Measurements from ENCODE around the gene RENBP. TPM values are rescaled to one million over a fixed set of nuclear protein-coding genes. Genes with fewer than 3 reads are reported as not detected.

Gene RENBP
- total RNA-seq, 1 experiment from 2014 or later = 0.11 TPM

DNA sequence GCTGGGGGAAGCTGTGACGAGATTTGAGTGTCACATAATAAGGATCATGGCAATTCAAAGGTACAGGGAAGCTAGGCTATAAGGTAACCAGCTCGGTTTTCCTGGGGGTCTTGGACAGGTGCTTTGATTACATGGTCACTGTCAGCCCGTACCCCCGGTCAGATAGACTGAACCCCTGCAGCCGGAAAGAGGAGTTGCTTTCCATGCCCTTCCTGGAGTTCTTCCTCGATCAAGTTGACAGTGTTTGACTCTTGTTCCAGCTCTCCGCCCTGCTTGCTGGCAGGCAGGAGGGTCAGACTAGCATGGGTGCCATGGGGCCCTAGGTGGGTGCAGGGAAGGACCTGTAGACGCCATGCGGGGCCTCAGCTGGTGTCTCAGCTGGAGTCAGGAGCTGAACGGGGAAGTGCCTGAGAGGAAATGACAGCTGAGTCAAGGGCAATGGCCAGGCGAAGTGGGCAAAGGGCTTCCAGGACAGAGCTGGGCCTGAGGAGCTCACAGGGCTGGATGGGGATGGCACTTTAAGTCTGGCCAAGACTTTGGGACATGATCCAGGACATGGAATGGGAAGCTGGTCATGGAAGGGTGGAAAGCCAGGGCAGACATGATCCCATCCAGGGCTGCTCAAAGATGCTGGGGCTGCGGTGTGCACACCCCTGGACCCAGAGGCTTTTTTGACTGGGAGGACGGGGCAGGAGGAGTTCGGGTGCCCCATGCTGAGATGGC lies 29.7 kb upstream of the RENBP start:
- no peak for DNase-seq (ENCODE audit: low read depth in 1 of 2, low spot score in 2 of 2)
- Histone ChIP-seq H3K4me3 (no peak overlapping the region), H3K36me3 (peaks cover 19% of the 10 kb centered on the region), H3K27me3 (replicated peaks) (no peaks in the 10 kb centered on the region), H3K9me3 (replicated peaks) (no peaks in the 10 kb centered on the region), H3K27ac (no peak overlapping the region), H3K4me1 (replicated peaks) (peaks cover 12% of the 10 kb centered on the region)

DNA sequence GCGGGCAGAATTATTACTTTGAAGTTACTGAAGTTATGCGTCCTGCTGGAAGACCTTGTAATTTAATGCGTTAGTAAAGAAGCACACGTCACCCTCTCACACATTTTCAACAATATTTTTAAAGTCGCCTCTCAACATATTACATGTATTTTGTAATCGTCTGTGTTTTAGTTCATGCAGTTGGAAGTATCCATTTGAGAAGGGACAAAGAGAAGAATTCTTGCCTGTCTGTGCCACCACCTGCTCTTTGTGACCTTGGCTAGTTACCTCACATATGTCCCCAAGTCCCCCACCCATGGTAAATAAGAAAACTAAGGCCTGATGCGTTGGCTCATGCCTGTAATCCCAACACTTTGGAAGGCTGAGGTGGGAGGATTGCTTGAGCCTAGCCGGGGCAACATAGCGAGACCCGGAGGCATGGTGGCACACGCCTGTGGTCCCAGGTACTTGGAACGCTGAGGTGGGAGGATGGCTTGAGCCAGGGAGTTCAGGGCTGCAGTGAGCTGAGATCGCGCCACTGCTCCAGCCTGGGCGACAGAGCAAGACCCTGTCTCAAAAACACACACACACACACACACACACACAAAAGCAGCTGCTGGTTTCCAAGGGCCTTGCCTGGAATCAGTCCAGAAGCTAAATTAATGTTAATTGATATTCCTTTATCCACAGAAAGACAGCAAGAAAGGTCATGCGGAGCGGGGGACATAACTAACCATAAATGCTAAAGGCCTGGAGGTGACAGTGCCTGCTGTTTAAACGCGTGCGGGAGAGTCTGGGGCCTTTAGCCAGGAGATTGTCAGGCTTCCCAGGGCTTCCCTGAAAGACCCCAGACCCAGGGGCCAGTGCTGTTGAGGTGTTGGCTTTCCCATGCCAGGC lies 28.9 kb upstream of the RENBP start:
- DNase-seq (ENCODE audit: low read depth in 1 of 2, low spot score in 2 of 2) = no peak
- Histone ChIP-seq H3K27me3 (replicated peaks) (no peaks in the 10 kb centered on the region), H3K36me3 (peaks cover 27% of the 10 kb centered on the region), H3K4me3 (peak overlapping the region; percentile 86), H3K27ac (peak overlapping the region; percentile 100), H3K9me3 (replicated peaks) (no peaks in the 10 kb centered on the region), H3K4me1 (replicated peaks) (peaks cover 20% of the 10 kb centered on the region)

DNA sequence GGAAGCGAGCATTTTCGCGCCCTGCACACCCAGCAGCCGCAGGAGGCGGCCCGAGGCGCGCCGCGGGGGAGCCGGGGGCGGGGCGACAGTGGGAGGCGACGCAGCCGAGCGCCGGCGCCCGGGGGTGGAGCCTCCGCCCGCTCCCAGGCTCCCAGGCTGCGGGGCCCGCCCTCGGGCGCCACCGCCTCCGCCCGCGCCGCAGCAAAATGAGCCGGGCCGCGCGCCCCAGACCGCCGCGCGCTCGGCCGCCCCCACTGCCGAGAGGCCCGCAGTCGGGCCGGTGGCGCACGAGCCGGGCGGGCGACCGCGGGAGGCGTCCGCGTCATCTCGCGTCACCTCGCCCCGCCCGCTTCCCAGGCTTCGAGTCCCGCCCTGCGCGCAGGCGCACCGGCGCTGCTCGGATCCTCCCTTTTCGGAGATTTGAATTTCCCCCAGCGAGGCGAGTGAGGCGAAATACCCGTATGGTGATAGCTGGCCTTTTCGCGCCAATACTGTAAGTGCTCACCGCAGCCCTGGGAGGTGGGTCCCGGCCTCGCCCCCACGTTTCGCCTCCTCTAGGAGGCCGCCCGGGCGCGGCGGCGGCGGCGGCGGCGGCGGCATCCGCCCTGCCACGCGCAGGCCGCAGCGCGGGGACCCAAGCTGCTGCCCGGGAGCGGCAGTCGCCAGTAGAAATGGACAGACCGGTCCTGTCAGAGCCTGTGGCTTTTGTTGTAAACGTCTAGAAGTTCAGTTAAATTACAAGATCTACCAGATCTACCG lies 28.1 kb upstream of the RENBP start, which contains the start of gene TMEM187:
Gene TMEM187, plus strand, starts transcription at position 387 of the 759 bp plus-strand sequence. CDS start 9,309 bp downstream, outside the sequence.
- no peaks in the 10 kb centered on the region for H3K27me3 ChIP-seq (replicated peaks)
- H3K9me3 ChIP-seq (replicated peaks) = no peaks in the 10 kb centered on the region
- H3K4me1 ChIP-seq (replicated peaks) = peaks cover 21% of the 10 kb centered on the region
- DNase-seq (ENCODE audit: low read depth in 1 of 2, low spot score in 2 of 2) = peak; percentile 86 to 90
- peak within 1 kb of the TSS; percentile 100 for H3K27ac ChIP-seq
- H3K4me3 ChIP-seq = peak within 1 kb of the TSS; percentile 86
- H3K36me3 ChIP-seq = peaks cover 35% of the 10 kb centered on the region

DNA sequence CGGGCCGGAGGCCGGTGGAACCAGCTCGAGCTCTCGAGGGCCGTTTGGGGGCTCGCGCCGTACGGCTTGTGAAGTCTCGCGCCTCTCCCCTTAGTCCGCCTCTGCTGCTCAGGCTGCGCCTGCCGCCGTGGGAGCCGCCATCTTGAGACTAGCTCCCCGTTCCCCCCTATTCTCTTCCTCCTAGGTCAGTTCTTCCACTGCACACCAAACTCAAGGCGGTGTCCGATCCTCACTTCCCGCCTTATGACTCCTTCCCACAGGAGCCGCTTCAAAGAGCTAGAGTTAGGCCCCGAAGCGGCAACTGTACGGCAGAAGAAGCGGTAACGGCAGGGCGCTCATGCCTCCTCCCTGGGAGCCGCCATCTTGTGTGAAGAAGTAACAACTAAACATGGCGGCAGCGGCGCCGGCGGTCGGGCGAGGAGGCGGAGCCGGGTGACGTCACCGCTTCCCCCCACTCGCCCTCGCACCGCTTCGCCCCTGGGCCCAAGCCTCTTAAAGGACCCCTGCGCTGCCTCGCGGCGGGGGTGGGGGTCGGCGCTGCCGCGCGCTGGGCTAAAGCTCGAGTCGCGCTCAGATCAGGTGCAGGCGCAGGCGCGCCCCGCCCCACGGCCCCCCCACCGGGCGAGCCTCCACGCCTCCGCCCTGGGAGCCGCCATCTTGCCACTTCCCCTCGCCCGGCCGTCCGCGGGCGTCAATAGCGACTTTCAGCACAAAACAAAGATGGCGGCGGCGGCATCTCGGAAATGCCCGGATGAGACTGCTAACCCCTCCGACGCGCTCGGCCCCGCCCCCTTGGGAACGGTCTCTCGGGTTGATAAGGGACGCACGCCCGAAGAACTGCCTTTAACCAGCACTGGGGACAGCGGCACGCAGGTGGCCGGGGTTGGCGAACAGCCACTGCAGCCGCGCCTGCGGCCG lies 27.3 kb upstream of the RENBP start, which contains the start of gene HCFC1:
Gene HCFC1, minus strand, starts transcription at position 369 of the 918 bp plus-strand sequence. CDS start 978 bp downstream, outside the sequence.
- H3K27ac ChIP-seq = peak within 1 kb of the TSS; percentile 100
- peaks cover 43% of the 10 kb centered on the region for H3K36me3 ChIP-seq
- H3K4me3 ChIP-seq = peak within 1 kb of the TSS; percentile 86
- DNase-seq (ENCODE audit: low read depth in 1 of 2, low spot score in 2 of 2) = peak; percentile 91 to 95
- peaks cover 21% of the 10 kb centered on the region for H3K4me1 ChIP-seq (replicated peaks)
- H3K9me3 ChIP-seq (replicated peaks) = no peaks in the 10 kb centered on the region
- H3K27me3 ChIP-seq (replicated peaks) = no peaks in the 10 kb centered on the region

DNA sequence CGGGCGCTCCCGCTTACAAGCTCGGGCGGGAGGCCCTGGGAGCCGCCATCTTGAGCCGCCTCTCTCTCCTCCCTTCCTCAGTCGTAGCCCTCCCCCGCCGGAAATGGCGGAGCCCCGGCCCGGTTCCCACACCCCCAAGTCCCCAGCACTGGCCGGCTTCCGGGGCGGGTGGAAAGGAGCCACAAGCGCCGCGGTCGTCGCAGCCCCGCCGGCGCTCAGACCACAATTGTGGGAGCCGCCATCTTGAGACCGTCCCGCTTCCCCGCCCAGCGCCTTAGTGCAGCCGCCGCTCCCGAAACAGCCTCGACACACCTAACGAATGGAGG lies 26.6 kb upstream of the RENBP start:
- DNase-seq (ENCODE audit: low read depth in 1 of 2, low spot score in 2 of 2) = peak; percentile 86 to 90
- H3K4me1 ChIP-seq (replicated peaks) = peaks cover 21% of the 10 kb centered on the region
- H3K27ac ChIP-seq = peak overlapping the region; percentile 100
- H3K36me3 ChIP-seq = peaks cover 44% of the 10 kb centered on the region
- H3K9me3 ChIP-seq (replicated peaks) = no peaks in the 10 kb centered on the region
- H3K27me3 ChIP-seq (replicated peaks) = no peaks in the 10 kb centered on the region
- peak overlapping the region; percentile 86 for H3K4me3 ChIP-seq

DNA sequence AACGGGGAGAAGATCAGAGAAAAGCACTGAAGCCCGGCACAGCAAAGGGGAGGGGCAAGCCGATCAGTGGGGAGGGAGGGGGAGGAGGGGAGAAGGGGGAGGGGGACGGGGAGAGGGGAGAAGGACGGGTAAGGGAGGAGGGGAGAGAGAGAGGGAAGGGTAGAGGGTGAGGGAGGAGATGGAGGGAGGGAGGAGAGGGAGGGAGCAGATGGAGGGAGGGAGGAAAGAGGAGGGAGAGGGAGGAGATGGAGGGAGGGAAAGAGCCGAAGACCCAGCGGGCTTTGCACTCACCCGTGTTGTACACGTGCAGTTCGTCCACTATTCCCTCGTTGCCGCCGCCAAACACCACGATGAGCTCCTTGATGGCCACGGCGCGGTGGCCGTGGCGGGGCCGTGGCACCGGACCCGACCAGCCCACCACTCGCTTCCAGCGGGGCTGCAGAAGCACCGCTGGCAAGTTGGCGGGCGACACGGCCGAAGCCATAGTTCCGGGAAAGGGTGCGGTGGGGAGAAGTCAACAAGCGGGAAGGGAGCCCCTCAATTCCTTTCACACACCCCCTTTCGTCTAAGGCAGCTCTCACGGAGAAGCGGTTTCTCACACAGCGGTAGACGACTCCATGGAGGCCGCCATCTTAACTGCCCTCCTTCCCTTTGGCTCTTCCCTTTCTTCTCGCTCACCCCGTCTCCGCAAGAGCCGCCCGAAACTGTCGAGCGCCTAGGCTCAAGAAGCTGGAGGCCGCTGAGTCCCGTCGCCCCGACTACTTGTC lies 26.1 kb upstream of the RENBP start:
- Histone ChIP-seq H3K27ac (peak overlapping the region; percentile 100), H3K9me3 (replicated peaks) (no peaks in the 10 kb centered on the region), H3K4me3 (peak overlapping the region; percentile 86), H3K27me3 (replicated peaks) (no peaks in the 10 kb centered on the region), H3K36me3 (peaks cover 44% of the 10 kb centered on the region), H3K4me1 (replicated peaks) (peaks cover 21% of the 10 kb centered on the region)
- DNase-seq (ENCODE audit: low read depth in 1 of 2, low spot score in 2 of 2) = peak; percentile 72 to 81

DNA sequence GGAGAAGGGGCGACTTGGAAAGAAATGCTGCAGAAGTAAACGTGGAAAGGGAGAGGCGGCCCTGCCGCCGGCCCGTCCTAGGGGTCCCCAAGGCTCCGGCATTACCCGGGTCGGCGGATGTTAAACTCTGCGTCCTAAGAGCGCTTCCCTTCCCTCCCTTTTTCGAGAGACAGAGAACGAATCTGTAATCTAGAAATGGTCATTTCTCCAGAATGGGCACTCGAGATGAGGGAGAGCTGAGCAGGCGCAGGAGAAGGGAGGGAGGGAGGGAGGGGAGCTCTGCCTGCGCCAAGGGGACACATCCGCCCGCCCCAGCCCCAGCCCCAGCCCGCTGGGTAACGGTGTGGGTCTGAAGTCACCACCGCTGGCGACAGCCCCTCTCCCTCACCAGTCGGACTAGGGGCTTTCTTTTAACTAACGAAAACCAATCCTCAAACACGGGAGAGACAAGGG lies 25.5 kb upstream of the RENBP start:
- Histone ChIP-seq H3K27me3 (replicated peaks) (no peaks in the 10 kb centered on the region), H3K9me3 (replicated peaks) (no peaks in the 10 kb centered on the region), H3K4me1 (replicated peaks) (peaks cover 21% of the 10 kb centered on the region), H3K4me3 (peak overlapping the region; percentile 86), H3K27ac (no peak overlapping the region), H3K36me3 (peaks cover 44% of the 10 kb centered on the region)
- DNase-seq (ENCODE audit: low read depth in 1 of 2, low spot score in 2 of 2) = peak in 1 of 2 experiments; percentile 41

DNA sequence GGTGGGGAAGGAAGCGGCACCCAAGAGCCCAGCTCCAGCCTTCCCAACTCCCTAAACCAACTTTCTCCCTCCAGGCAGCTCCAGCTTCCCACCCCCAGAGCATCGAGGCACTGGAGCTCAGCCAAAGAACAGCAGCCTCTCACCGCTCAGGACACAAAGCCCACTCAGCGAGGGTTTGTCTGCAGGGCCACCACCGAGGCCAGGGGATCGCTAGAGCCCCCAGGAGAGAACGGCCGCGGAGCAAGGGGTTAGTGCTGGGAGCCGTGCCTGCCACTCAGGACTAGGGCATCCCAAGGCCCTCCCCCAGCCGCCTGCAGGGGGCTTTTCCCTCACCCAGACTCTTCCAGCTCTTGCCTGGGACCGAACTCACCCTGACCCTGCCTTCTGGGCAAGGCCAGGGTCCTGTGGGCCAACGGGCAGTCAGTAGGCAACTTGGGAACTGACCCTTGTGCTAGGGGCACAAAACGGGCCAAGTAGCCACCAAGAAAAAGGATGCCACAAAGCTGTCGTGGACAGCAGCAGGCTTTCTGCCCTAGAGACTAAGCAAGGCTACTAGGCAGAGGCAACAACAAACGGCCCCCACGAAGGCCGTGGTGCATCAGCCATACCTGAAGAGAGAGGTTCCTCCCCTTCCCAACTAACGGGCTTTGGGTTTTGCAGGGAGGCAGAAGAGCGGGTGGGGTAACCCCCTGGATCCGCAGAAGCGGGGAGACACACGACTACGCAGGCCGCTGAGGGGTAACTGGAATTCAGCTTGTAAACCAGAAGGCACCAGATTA lies 24.9 kb upstream of the RENBP start:
- DNase-seq (ENCODE audit: low read depth in 1 of 2, low spot score in 2 of 2) = no peak
- no peak overlapping the region for H3K27ac ChIP-seq
- H3K36me3 ChIP-seq = peaks cover 44% of the 10 kb centered on the region
- H3K27me3 ChIP-seq (replicated peaks) = no peaks in the 10 kb centered on the region
- H3K4me3 ChIP-seq = peak overlapping the region; percentile 86
- peaks cover 21% of the 10 kb centered on the region for H3K4me1 ChIP-seq (replicated peaks)
- no peaks in the 10 kb centered on the region for H3K9me3 ChIP-seq (replicated peaks)

DNA sequence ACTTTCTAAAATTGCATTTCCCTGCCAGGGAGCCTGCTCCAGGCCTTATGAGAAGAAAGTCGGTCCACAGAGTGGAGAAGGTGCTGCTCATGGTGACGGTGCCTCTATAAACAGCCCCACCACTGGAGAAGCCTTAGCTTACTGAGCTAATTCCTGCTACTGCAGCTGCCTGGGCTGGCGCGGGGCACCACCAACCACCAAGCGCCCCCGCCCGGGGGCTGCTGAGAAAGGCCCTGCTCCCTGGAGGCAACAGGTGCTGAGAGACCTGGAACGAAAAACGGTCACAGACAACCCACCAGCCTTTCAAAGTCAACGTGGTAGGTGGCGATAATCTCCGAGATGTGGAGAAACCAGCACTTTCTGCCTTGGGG lies 24.3 kb upstream of the RENBP start:
- Histone ChIP-seq H3K27me3 (replicated peaks) (no peaks in the 10 kb centered on the region), H3K27ac (no peak overlapping the region), H3K9me3 (replicated peaks) (no peaks in the 10 kb centered on the region), H3K4me1 (replicated peaks) (peaks cover 20% of the 10 kb centered on the region), H3K36me3 (peaks cover 48% of the 10 kb centered on the region), H3K4me3 (peak overlapping the region; percentile 86)
- DNase-seq (ENCODE audit: low read depth in 1 of 2, low spot score in 2 of 2) = no peak

DNA sequence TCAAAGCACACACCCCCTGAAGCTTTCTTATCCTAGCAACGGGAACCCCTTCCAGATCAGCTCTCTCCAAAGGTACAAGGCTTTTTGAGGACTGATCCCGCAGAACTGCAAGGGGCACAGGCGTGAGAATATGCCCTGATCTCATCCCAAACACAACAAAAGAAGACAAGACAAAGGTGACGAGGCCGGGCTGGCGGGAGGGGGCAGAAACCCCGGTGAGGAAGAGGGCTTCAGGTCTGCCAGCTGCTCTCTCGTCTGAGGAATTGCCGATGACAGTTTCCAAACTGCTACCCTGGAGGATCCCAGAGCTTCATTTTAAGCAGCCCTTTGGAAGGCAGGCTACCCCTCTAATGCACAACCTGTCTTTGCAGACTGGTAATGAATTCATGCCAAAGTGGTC lies 23.8 kb upstream of the RENBP start:
- H3K27me3 ChIP-seq (replicated peaks) = no peaks in the 10 kb centered on the region
- H3K36me3 ChIP-seq = peaks cover 53% of the 10 kb centered on the region
- no peak for DNase-seq (ENCODE audit: low read depth in 1 of 2, low spot score in 2 of 2)
- H3K4me1 ChIP-seq (replicated peaks) = peaks cover 15% of the 10 kb centered on the region
- H3K27ac ChIP-seq = no peak overlapping the region
- H3K9me3 ChIP-seq (replicated peaks) = no peaks in the 10 kb centered on the region
- H3K4me3 ChIP-seq = no peak overlapping the region

DNA sequence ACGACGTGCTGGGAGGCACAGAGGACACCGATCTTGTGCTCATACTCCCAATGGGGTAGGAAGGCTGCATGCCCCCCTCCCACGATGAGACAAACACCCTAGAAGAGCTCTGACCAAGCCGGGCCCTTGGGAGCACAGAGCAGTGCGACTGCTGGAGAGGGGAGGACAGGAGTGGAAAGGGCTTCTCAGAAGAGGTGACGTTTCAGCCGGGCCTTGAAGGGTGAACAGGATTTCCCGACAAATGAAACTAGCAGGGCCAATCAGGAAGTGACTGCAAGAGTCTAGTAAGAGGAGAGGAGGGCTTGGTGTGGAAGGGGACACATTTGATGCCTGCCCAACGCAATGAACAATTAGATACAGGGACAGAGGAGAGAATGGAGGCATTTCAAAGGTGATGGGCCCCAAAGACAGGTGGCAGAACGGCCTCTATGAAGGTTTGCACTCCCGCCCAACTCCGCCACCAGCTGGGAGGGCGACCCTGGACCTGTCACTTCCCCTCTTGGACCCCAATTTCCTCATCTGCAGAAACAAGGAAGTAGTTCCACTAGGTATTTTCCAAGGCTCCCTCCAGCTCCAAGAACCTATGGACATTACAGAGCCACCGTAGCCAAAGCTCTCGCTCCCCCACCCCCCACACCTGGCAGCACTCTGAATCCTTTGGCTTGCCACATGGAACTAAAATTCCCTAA lies 23.2 kb upstream of the RENBP start:
- no peak overlapping the region for H3K4me3 ChIP-seq
- no peak overlapping the region for H3K27ac ChIP-seq
- H3K4me1 ChIP-seq (replicated peaks) = peaks cover 12% of the 10 kb centered on the region
- no peaks in the 10 kb centered on the region for H3K27me3 ChIP-seq (replicated peaks)
- no peak for DNase-seq (ENCODE audit: low read depth in 1 of 2, low spot score in 2 of 2)
- peaks cover 59% of the 10 kb centered on the region for H3K36me3 ChIP-seq
- H3K9me3 ChIP-seq (replicated peaks) = no peaks in the 10 kb centered on the region

Data from SJSA1 (cell line).